Femur (tissue), 1 donor: ENCODE data around the gene PXDN.
"Not testable (repeated sequence)": the region's sequence is repeated elsewhere in the genome, so short reads cannot be mapped to it uniquely, and the experiment has no call there.

ENCODE experiments used
- DNase-seq: peaks from one replicate; pipeline ENCODE4 v3.0.0-alpha.2; 2017

The PXDN gene

GRCh38 chr2:1744446-1745170 is at the start of gene PXDN:
Gene PXDN, minus strand, starts transcription at chr2:1744515. Its CDS starts 60 bp downstream, at chr2:1744455.
- DNase-seq: peak; percentile 79

- DNase-seq: peak; percentile 39
Measured at GRCh38 chr2:1793868-1794445, 49.6 kb upstream of the PXDN start.

GRCh38 chr2:1793001-1793867 is 48.9 kb upstream of the PXDN start:
- no peak for DNase-seq

GRCh38 chr2:1791685-1792435 is 47.5 kb upstream of the PXDN start:
- DNase-seq: peak; percentile 73

- DNase-seq: no peak
Measured at GRCh38 chr2:1791006-1791605, 46.8 kb upstream of the PXDN start.

- no peak for DNase-seq
Measured at GRCh38 chr2:1790473-1790872, 46.2 kb upstream of the PXDN start.

- no peak for DNase-seq
Measured at GRCh38 chr2:1789610-1790009, 45.3 kb upstream of the PXDN start.

- no peak for DNase-seq
Measured at GRCh38 chr2:1788478-1788959, 44.2 kb upstream of the PXDN start.

GRCh38 chr2:1787755-1788477 is 43.6 kb upstream of the PXDN start:
- DNase-seq: no peak

GRCh38 chr2:1784986-1785617 is 40.8 kb upstream of the PXDN start:
- no peak for DNase-seq

GRCh38 chr2:1784087-1784486 is 39.8 kb upstream of the PXDN start:
- no peak for DNase-seq

GRCh38 chr2:1782514-1782913 is 38.2 kb upstream of the PXDN start:
- no peak for DNase-seq

GRCh38 chr2:1781291-1782080 is 37.2 kb upstream of the PXDN start:
- DNase-seq: no peak

GRCh38 chr2:1780693-1781092 is 36.4 kb upstream of the PXDN start:
- no peak for DNase-seq

- not testable (repeated sequence) for DNase-seq
Measured at GRCh38 chr2:1780054-1780453, 35.7 kb upstream of the PXDN start.

GRCh38 chr2:1778566-1778965 is 34.3 kb upstream of the PXDN start:
- DNase-seq: no peak

GRCh38 chr2:1777781-1778180 is 33.5 kb upstream of the PXDN start:
- DNase-seq: no peak

GRCh38 chr2:1777156-1777555 is 32.8 kb upstream of the PXDN start:
- no peak for DNase-seq

- no peak for DNase-seq
Measured at GRCh38 chr2:1775511-1776035, 31.3 kb upstream of the PXDN start.

- no peak for DNase-seq
Measured at GRCh38 chr2:1774929-1775328, 30.6 kb upstream of the PXDN start.
